ENCODE measurements around the gene ARHGAP22. TPM values are rescaled to one million over a fixed set of nuclear protein-coding genes. Genes with fewer than 3 reads are reported as not detected.
A peak's percentile ranks its signal among the peaks of the same experiment; 100 is the strongest.

ARHGAP22 gene
- polyA plus RNA-seq, 10 donors: 1.1 to 2.2 (median 1.3) TPM

- DNase-seq: no peak
Observed at GRCh38 chr10:48497780-48498770, 106.8 kb downstream of the ARHGAP22 start.

- DNase-seq: peak; percentile 34 to 72 (median 40)
Observed at GRCh38 chr10:48496831-48497779, 107.8 kb downstream of the ARHGAP22 start.

GRCh38 chr10:48496105-48496830, 108.6 kb downstream of the ARHGAP22 start:
- no peak for DNase-seq

GRCh38 chr10:48495282-48496045, 109.4 kb downstream of the ARHGAP22 start:
- DNase-seq: no peak

- no peak for DNase-seq
Observed at GRCh38 chr10:48494611-48495010, 110.3 kb downstream of the ARHGAP22 start.

GRCh38 chr10:48494073-48494472, 110.8 kb downstream of the ARHGAP22 start:
- no peak for DNase-seq

- no peak for DNase-seq
Observed at GRCh38 chr10:48493083-48493871, 111.6 kb downstream of the ARHGAP22 start.

- DNase-seq: no peak
Observed at GRCh38 chr10:48492201-48492600, 112.7 kb downstream of the ARHGAP22 start.

- DNase-seq: no peak
Observed at GRCh38 chr10:48491392-48492139, 113.3 kb downstream of the ARHGAP22 start.

- DNase-seq: no peak
Observed at GRCh38 chr10:48490946-48491345, 113.9 kb downstream of the ARHGAP22 start.

GRCh38 chr10:48490571-48490940, 114.3 kb downstream of the ARHGAP22 start:
- DNase-seq: no peak

- DNase-seq: no peak
Observed at GRCh38 chr10:48489099-48489498, 115.8 kb downstream of the ARHGAP22 start.

GRCh38 chr10:48487244-48487643, 117.6 kb downstream of the ARHGAP22 start:
- no peak for DNase-seq

GRCh38 chr10:48485711-48486110, 119.2 kb downstream of the ARHGAP22 start:
- DNase-seq: no peak

- DNase-seq: no peak
Observed at GRCh38 chr10:48484911-48485310, 120.0 kb downstream of the ARHGAP22 start.

- no peak for DNase-seq
Observed at GRCh38 chr10:48482207-48482606, 122.7 kb downstream of the ARHGAP22 start.

- no peak for DNase-seq
Observed at GRCh38 chr10:48481385-48481784, 123.5 kb downstream of the ARHGAP22 start.

- no peak for DNase-seq
Observed at GRCh38 chr10:48480397-48481374, 124.2 kb downstream of the ARHGAP22 start.
